CD1c-positive myeloid dendritic cell (primary cell): ENCODE measurements around the gene RAMP1.

ENCODE experiments used
- DNase-seq: peaks from one replicate; pipeline ENCODE4 v3.0.0-alpha.2; 2016; ENCODE audit errors: extremely low spot score

The RAMP1 gene

DNA sequence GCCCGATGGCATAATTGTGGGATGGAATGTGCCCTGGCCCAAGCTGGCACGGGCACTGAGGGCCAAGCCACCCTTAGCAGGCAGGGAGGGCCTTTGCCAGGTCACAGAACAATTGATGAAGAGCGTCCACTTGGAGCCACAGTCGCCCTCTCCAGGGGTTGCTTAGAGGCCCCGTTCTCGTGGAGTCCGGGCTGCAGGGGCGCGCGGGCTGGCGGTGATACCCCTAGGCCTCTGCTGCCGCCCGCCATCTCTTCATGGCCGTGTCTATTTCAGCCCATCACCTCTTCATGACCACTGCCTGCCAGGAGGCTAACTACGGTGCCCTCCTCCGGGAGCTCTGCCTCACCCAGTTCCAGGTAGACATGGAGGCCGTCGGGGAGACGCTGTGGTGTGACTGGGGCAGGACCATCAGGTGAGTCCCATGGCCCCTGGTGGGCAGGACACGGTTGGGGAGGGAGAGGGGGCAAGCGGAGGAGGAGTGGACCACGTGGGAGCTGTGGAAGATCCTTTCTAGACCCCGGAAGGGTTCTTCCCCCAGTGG lies 17.6 kb downstream of the RAMP1 start:
- no peak for DNase-seq

DNA sequence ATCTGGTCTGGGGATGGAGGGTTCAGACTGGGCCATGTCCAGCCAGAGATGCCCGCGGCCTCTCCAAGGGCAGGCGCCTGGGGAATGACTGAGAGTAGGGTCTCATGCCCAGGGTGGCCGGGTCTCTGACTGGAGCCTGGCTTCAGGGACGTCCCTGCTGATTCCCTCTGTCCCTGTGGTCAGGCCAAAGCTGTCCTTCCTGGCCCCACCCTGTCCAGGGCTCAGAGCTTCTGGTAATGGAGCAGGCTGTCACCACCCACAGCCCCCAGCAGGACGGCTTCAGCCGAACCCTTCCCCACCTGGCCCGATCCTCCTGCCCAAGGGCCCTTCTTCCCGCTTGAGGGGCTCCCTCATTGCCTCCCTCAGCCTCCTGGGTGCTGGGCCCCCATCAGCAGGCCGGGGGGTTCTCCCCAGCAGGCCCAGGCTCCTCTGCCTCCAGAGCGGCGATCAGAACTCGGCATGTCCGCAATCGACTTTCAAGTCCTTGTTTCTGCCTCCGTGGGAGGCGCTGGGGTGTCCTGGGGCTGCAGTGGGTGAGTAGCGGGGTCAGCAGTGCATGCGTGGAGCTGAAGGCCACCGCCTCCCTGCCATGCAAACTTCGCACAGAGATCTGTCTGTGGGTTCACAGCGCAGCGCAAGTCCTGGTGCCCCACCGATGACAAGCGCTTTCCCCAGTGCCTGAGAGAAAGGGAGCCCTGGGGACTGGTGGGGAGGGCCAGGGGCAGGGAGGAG lies 18.3 kb downstream of the RAMP1 start:
- DNase-seq = no peak

GRCh38 chr2:237878321-237879057 lies 19.1 kb downstream of the RAMP1 start:
- DNase-seq = no peak

DNA sequence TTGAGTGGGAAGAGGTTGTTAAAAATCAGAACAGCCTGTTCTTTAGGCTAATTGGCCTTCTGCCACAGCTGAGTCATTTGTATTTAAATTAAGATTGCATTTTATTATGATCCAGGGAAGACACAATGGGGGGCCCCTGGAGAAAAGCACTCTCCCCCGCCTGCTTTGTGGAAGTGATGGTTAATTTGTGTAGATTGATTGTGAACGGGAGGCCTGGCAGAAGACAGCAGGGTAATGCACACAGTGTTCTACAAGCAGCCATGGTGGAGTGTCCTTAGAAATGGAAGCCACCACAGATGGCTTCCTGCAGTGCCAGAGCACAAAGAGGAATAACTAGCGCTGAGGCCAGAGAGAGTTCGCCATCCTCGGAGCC lies 19.6 kb downstream of the RAMP1 start:
- DNase-seq = no peak

- no peak for DNase-seq
These were observed 20.7 kb downstream of the RAMP1 start for GRCh38 chr2:237879991-237880560.

DNA sequence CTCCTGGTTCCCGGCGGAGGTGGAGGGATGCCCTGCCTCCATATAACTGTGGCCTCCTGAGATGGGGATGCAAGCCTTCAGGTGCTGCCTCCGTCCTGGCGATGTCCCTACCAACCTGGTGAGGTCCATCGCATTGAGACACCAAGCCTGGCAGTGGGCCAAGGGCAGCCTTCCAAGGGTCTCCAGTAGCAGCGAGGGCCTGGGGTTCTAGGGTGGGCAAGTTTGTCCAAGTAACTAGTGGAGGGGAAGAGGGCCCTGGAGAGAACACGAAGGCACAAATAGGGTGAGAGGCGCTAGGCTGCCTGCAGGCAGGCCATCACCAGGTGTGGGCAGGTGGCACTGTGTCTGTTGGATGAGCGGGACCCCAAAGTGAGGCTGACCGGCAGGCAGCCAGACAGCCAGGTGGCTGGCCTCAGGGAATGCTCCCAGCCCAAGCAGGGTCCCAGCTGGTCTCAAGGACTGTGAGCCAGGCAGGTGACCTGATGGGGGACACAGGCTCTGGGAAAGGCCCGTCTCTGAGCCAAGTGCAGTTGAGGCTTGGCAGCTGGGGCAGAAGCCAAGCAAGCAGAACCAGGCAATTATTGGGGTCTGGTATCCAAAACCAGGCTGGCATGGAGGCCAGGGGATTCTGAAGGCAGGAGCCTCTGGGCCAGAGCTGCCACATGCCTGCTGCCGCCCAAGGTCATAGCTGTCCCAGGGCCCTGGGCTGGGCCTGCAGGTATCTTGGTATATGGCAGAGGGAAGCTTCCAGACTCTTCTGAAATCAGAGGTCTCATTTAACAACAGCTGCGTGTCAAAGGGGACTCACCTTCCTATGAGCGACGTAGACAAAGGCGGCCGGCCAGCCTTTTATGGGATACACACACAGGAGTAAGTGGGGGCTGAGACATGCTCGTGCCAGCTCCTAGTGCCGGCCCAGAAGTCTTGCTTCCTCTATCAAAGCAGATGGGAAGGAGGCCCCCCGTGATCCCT lies 23.4 kb downstream of the RAMP1 start:
- DNase-seq = no peak

GRCh38 chr2:237883951-237884446 lies 24.6 kb downstream of the RAMP1 start:
- no peak for DNase-seq

DNA sequence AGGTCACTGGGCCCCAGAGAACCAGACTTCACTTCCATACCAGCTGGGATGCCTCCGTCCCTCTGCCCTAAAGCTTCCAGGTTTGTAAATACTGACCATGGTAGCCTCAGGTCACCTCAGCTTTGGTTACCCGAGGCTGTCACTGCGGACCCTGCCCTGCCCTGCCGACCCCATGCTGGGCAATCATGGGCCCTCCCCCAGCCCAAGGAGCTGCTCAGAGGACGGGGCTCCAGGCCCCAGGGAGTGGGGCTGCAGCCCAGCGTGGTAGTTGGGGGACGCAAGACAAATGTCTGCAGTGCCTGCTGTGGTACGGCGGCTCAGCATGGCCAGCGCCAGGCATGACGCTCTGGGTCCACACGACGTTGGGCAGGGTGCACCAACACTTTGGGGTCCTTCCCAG lies 25.3 kb downstream of the RAMP1 start:
- DNase-seq = no peak

DNA sequence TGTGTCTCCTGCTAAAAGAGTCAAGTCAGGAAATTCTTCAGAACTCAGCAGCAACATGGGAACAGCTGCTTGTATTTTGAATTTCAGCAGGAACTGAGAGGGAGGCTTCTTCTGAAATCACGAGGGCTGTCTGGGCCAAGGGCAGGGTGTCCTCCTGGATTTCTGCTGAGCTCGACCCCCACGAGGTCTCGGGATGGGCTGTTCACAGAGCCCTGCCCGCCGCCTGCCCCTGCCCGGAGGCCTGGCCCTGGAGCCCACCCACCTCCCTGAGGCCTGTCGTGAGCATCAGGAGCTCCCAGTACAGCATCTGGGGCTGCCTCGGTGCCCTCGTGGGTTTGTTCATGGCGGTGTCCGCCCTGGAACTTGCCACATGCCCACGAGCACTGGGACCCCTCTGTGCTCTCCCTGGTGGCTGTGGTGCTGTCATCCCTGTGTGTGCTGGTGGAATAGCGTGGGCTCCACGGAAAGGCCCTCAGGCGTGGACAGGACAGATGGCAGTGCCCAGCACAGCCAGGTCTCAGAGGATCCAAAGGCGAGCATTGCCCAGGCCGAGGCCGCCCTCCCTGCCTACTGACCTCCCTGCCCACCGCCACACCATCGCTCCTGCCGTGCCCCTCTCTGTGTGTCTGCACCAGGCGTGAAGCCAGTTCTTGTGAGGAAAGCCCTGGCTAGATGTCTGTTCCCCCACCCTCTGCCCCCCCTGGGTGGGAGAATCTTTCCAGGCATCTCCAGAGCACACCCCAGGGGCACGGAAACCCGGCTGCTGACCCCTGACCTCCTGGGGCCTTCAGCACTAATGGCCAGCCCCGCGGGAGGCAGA lies 25.9 kb downstream of the RAMP1 start:
- DNase-seq = peak; percentile 80

DNA sequence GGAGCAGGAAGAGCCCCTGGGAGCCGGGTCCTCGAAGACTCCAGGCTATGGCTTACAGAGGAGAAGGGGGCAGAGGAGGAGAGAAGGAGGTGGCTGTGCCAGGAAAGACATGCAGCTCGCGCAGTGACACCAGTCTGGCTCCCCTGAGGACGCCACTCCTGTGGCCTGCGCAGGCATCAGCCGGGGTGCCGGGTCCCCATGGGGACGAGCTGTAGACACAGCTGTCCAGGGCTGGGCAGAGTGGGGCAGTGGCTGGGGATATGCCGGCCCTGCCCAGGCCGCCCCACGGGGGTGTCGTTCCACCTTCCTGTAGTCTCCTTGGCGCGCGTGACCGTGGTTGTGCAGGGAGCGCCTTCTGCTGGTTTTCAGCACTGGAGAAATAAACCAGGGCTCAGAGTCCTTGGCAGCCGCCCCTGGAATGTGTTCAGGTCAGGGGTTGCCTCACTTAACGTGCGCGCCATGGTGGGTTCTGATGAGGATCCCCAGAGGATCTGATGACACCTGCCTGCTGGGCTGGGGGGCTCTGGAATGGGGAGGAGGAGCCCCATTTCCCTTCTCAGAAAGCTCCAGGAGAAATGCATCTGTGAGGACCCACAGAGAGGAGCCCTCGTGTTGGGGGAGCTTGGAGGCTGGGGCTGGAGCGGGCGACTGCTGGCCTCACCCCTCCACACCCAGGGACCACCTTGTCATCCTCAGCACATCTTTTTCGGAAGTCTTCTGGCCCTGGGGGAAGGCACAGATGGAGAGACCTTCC lies 26.7 kb downstream of the RAMP1 start:
- DNase-seq = no peak

DNA sequence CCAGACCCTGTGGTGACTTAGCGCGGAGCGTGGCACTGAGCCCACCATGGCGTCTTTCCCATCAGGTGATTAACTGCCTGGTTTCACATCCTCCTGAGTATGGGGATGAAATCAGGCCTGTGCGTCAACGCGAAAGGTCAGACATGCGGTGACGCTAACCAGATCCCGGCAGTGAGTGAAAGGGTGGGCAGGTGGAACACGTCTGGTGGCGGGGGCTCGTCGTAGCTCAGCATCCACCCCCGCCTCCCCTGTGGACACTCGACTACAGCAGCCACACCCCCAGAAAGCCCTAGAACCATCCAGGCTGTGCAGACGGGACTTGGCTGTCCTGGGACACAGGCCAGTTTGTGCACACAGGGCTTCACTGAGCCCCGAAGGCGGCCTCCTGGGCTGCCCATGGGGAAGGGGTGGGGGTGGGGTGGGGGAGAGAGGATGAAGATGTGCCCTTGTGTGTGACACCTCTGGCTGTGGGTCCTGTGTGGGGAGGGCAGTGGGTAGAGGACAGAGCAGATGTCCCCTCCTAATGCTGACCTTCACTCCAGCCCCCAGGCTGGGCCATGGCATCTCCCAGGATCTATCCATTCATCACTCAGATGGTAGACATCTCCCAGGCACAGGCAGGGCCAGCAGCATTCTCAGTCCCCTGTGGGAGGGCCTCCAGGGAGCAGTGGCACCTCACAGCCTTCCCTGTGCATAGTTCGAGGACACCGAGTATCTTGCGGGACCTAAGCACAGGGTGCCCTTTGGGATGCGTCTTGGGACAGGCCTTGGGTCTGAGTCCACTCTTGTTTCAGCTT lies 27.5 kb downstream of the RAMP1 start:
- DNase-seq = peak; percentile 65

DNA sequence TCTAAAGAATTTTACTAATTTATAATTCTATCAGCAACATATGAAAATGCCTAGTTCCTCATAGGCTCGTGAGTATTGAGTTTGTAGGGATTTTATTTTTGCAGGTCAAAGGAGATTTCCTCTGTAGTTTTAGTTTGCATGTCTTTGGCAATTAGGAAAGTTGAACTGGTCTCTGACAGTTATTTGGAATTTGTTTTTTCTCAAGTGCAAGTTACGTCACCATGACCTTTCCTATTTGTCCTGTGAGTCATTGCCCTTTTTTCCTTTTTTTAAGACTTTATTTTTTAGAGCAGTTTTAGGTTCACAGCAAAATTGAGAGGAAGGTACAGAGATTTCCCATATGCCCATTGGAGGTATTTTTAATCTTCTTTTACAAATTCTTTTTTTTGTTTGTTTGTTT lies 29.0 kb downstream of the RAMP1 start:
- peak; percentile 91 for DNase-seq

DNA sequence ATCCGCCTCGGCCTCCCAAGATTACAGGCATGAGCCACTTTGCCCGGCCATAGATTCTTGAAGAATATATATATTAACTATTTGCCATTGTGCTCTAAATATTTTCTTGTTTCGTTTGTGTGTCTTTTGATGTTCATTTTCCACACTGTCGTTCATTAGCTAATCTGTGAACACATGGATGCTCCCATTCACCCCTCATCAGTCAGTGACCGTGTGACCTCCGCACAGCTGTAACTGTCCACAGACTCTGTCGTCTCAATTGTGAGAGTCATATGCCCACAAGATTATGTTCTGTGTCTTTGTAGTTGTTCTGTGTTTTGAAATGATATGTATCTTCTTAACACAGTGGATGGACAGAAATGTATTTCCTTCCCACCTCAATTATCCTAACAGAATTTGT lies 29.6 kb downstream of the RAMP1 start:
- DNase-seq = no peak

DNA sequence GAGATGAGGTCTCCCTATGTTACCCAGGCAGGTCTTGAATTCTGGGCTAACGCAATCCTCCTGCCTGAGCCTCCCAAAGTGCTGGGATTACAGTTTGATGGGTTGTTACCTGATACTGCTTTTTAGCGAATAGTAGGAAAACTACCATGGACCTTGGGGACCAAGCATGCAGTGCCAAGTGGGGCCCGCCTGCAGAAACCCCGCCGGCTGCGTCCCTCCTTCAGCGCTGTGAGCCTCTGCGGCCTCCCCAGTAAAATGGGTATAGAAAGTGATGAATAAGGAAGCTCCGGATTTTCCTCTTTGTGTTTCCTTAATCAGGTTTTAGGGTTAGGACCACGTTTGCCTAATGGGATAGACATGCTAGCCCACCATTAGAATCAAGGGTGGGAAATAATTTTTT lies 30.4 kb downstream of the RAMP1 start:
- DNase-seq = no peak

DNA sequence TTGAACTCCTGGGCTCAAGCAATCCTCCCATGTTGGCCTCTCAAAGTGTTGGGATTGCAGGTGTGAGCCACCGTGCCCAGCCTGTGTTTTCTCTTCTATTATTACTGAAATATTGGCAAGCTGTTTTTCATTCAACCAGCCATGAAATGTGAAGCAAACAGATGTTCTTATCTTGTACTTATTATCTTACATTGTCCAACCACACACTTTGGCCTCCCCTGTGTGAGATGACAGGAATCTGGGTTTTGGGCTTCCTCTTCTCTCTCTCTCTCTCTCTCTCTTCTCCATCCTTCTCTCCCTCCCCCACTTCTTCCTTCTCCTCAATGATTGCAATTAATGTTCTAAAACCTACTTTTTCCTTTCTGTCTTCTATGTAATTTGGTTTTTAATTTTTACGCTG lies 33.1 kb downstream of the RAMP1 start:
- DNase-seq = no peak

GRCh38 chr2:237892984-237893595 lies 33.7 kb downstream of the RAMP1 start:
- DNase-seq = no peak

GRCh38 chr2:237894396-237894979 lies 35.1 kb downstream of the RAMP1 start:
- DNase-seq = no peak

GRCh38 chr2:237894986-237895543 lies 35.6 kb downstream of the RAMP1 start:
- DNase-seq = no peak
